Measurements from ENCODE around the gene ATG7. TPM values are rescaled to one million over a fixed set of nuclear protein-coding genes. Genes with fewer than 3 reads are reported as not detected.

Gene ATG7
- total RNA-seq, 1 donor from 2014 or later, result 61.7 TPM

DNA sequence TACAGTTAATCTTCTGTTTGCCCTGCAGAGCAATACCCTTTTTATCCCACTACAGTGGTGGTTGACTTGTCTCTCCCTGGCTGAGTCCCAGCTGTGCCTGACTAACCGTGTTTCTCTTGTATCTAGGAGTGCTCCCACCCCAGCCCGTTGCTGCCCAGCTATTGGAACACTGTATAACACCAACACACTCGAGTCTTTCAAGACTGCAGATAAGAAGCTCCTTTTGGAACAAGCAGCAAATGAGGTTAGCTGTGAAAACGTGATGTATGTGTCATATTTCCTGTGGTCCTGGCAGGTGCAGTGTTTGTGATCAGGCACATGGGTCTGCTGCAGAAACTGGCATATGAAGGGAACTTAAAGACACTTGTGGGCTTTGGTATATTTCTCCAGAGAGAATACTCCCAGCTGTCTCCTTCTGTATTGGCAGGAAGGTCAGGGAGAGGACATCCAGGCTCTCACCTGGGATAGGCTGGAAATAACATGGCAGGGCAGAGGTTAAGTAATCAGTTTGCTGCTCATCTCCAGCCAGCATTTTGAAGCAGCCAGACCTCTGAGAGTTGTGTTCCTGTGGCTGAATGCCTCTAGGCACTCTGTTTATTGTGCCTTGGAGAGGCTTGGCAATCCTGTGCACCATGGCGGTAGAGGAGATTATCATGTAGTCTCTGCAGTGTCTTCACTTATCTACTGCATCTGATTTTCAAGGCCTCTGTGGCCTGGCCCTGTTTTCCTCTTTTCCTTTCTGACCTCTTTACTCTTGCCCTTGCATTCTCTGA lies 34.8 kb downstream of the ATG7 start:
- ATAC-seq (peak in 1 of 2 donors; percentile 14), DNase-seq (no peak)
- Histone ChIP-seq H3K27me3 (ENCODE audit: low read depth) (no peaks in the 10 kb centered on the region), H3K9me3 (no peaks in the 10 kb centered on the region), H3K4me1 (peaks cover 24% of the 10 kb centered on the region), H3K36me3 (peaks cover 77% of the 10 kb centered on the region), H3K4me3 (no peak overlapping the region), H3K27ac (peak overlapping the region; percentile 44)
- intact Hi-C loops (cut with DNase I), result no loop called here
- no peak for TF ChIP-seq CTCF (IDR thresholded peaks at IDR 0.05)

GRCh38 chr3:11307830-11308432 lies 35.7 kb downstream of the ATG7 start:
- intact Hi-C loops (cut with DNase I), result no loop called here
- Histone ChIP-seq H3K9me3 (no peaks in the 10 kb centered on the region), H3K27me3 (ENCODE audit: low read depth) (no peaks in the 10 kb centered on the region), H3K36me3 (peaks cover 80% of the 10 kb centered on the region), H3K4me1 (peaks cover 24% of the 10 kb centered on the region), H3K4me3 (no peak overlapping the region), H3K27ac (peak overlapping the region; percentile 44)
- peak; percentile 57 to 76 for ATAC-seq
- no peak for DNase-seq
- no peak for TF ChIP-seq CTCF (IDR thresholded peaks at IDR 0.05)

- no peak overlapping the region for H3K27ac ChIP-seq
Measured at GRCh38 chr3:11310258-11310657, 38.1 kb downstream of the ATG7 start.

DNA sequence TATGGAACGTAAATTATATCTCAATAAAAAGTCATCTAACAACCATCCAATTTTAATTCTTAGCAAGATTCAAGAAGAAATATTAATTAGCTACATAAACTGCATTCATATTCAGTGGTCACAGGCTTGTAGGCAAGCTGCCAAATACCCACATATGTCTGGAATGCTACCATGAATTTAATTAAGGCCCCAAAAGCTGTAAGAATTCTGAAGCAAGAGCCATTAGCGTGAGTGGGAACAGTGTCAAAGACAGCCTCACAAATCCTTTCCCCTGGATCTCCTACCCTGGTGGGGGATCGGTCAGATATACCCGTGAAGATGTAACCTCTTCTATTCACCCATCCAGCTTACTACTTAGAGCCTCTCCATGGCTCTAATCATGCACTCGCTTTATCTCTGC lies 40.0 kb downstream of the ATG7 start:
- H3K27ac ChIP-seq, result no peak overlapping the region
- no peak for TF ChIP-seq CTCF (IDR thresholded peaks at IDR 0.05)
- H3K4me1 ChIP-seq, result peaks cover 5% of the 10 kb centered on the region
- no peak for ATAC-seq
- H3K9me3 ChIP-seq, result no peaks in the 10 kb centered on the region
- no peaks in the 10 kb centered on the region for H3K27me3 ChIP-seq (ENCODE audit: low read depth)
- intact Hi-C loops (cut with DNase I), result no loop called here
- no peak overlapping the region for H3K4me3 ChIP-seq
- no peak for DNase-seq
- peaks cover 99% of the 10 kb centered on the region for H3K36me3 ChIP-seq

More at GRCh38 chr3:11310258-11310657, 38.1 kb downstream of the ATG7 start:
- Histone ChIP-seq H3K36me3 (peaks cover 96% of the 10 kb centered on the region), H3K4me1 (peaks cover 22% of the 10 kb centered on the region), H3K4me3 (no peak overlapping the region), H3K9me3 (no peaks in the 10 kb centered on the region), H3K27me3 (ENCODE audit: low read depth) (no peaks in the 10 kb centered on the region)
- ATAC-seq (no peak), DNase-seq (no peak)
- TF ChIP-seq CTCF (IDR thresholded peaks at IDR 0.05), result no peak
- intact Hi-C loops (cut with DNase I), result no loop called here

- no peak for ATAC-seq
- DNase-seq, result no peak
- no peak overlapping the region for H3K4me3 ChIP-seq
- H3K36me3 ChIP-seq, result peaks cover 98% of the 10 kb centered on the region
- no peaks in the 10 kb centered on the region for H3K4me1 ChIP-seq
- no peak for TF ChIP-seq CTCF (IDR thresholded peaks at IDR 0.05)
- no peaks in the 10 kb centered on the region for H3K9me3 ChIP-seq
- intact Hi-C loops (cut with DNase I), result no loop called here
- no peaks in the 10 kb centered on the region for H3K27me3 ChIP-seq (ENCODE audit: low read depth)
- H3K27ac ChIP-seq, result no peak overlapping the region
Measured at GRCh38 chr3:11317300-11317699, 45.1 kb downstream of the ATG7 start.

Measured in lower lobe of right lung (tissue), 2 donors.